Activated naive CD8-positive, alpha-beta T cell (primary cell): Measurements from ENCODE around the gene MEIOSIN.
A peak's percentile ranks its signal among the peaks of the same experiment; 100 is the strongest.
"Not testable (repeated sequence)": the region's sequence is repeated elsewhere in the genome, so short reads cannot be mapped to it uniquely, and the experiment has no call there.

ENCODE experiments used
- H3K27ac Mint-ChIP-seq: one replicate; pipeline ENCODE4 v1.8.0; 2021; ENCODE audit warnings: mixed read lengths
- H3K27me3 Mint-ChIP-seq: one replicate; pipeline ENCODE4 v1.8.0; 2021; ENCODE audit warnings: mixed read lengths
- H3K36me3 Mint-ChIP-seq: one replicate; pipeline ENCODE4 v1.8.0; 2021; ENCODE audit warnings: mixed read lengths
- H3K4me1 Mint-ChIP-seq: one replicate; pipeline ENCODE4 v1.8.0; 2021; ENCODE audit warnings: low read depth, mixed read lengths
- H3K4me3 Mint-ChIP-seq: one replicate; pipeline ENCODE4 v1.8.0; 2021; ENCODE audit warnings: mild to moderate bottlenecking, mixed read lengths
- H3K9me3 Mint-ChIP-seq: one replicate; pipeline ENCODE4 v1.8.0; 2021; ENCODE audit warnings: low read depth, mixed read lengths

Gene MEIOSIN

GRCh38 chr19:45713141-45713540, 20.1 kb upstream of the MEIOSIN start:
- H3K27ac Mint-ChIP-seq, result no peak overlapping the region
- no peaks in the 10 kb centered on the region for H3K36me3 Mint-ChIP-seq
- H3K4me3 Mint-ChIP-seq, result no peak overlapping the region
- H3K9me3 Mint-ChIP-seq, result no peaks in the 10 kb centered on the region
- peaks cover 44% of the 10 kb centered on the region for H3K4me1 Mint-ChIP-seq
- no peaks in the 10 kb centered on the region for H3K27me3 Mint-ChIP-seq

- Mint-ChIP-seq H3K36me3 (peaks cover 4% of the 10 kb centered on the region), H3K4me1 (peaks cover 49% of the 10 kb centered on the region), H3K27me3 (no peaks in the 10 kb centered on the region), H3K27ac (no peak overlapping the region), H3K4me3 (peak overlapping the region; percentile 20), H3K9me3 (no peaks in the 10 kb centered on the region)
These were observed 18.1 kb upstream of the MEIOSIN start for GRCh38 chr19:45715139-45715538.

GRCh38 chr19:45716359-45717130, 16.7 kb upstream of the MEIOSIN start:
- Mint-ChIP-seq H3K36me3 (peaks cover 4% of the 10 kb centered on the region), H3K27ac (peak overlapping the region; percentile 97), H3K27me3 (no peaks in the 10 kb centered on the region), H3K4me1 (peaks cover 42% of the 10 kb centered on the region), H3K9me3 (no peaks in the 10 kb centered on the region), H3K4me3 (peak overlapping the region; percentile 94)

- H3K27me3 Mint-ChIP-seq, result no peaks in the 10 kb centered on the region
- no peaks in the 10 kb centered on the region for H3K9me3 Mint-ChIP-seq
- H3K27ac Mint-ChIP-seq, result peak overlapping the region; percentile 97
- peaks cover 42% of the 10 kb centered on the region for H3K4me1 Mint-ChIP-seq
- peaks cover 4% of the 10 kb centered on the region for H3K36me3 Mint-ChIP-seq
- H3K4me3 Mint-ChIP-seq, result peak overlapping the region; percentile 94
These were observed 15.9 kb upstream of the MEIOSIN start for GRCh38 chr19:45717131-45717982.

GRCh38 chr19:45717983-45718650, 15.1 kb upstream of the MEIOSIN start:
- H3K4me1 Mint-ChIP-seq, result peaks cover 44% of the 10 kb centered on the region
- H3K27me3 Mint-ChIP-seq, result no peaks in the 10 kb centered on the region
- peak overlapping the region; percentile 94 for H3K4me3 Mint-ChIP-seq
- no peaks in the 10 kb centered on the region for H3K9me3 Mint-ChIP-seq
- H3K36me3 Mint-ChIP-seq, result peaks cover 4% of the 10 kb centered on the region
- peak overlapping the region; percentile 77 for H3K27ac Mint-ChIP-seq

GRCh38 chr19:45720065-45720464, 13.2 kb upstream of the MEIOSIN start:
- H3K4me3 Mint-ChIP-seq, H3K9me3 Mint-ChIP-seq, H3K36me3 Mint-ChIP-seq, H3K27ac Mint-ChIP-seq, H3K27me3 Mint-ChIP-seq: not testable (repeated sequence)
- H3K4me1 Mint-ChIP-seq, result peaks cover 41% of the 10 kb centered on the region

- not testable (repeated sequence) for H3K36me3 Mint-ChIP-seq, H3K27ac Mint-ChIP-seq, H3K27me3 Mint-ChIP-seq, H3K9me3 Mint-ChIP-seq
- peaks cover 40% of the 10 kb centered on the region for H3K4me1 Mint-ChIP-seq
- peak overlapping the region; percentile 53 for H3K4me3 Mint-ChIP-seq
These were observed 4.6 kb upstream of the MEIOSIN start for GRCh38 chr19:45728683-45729082.

GRCh38 chr19:45729800-45730290, 3.4 kb upstream of the MEIOSIN start:
- no peaks in the 10 kb centered on the region for H3K27me3 Mint-ChIP-seq
- peak overlapping the region; percentile 98 for H3K4me3 Mint-ChIP-seq
- peak overlapping the region; percentile 84 for H3K27ac Mint-ChIP-seq
- peaks cover 36% of the 10 kb centered on the region for H3K4me1 Mint-ChIP-seq
- no peaks in the 10 kb centered on the region for H3K36me3 Mint-ChIP-seq
- H3K9me3 Mint-ChIP-seq, result no peaks in the 10 kb centered on the region

GRCh38 chr19:45730368-45731288, 2.6 kb upstream of the MEIOSIN start, which contains the start of gene FBXO46:
Gene FBXO46, minus strand, starts transcription at chr19:45730896. Its CDS starts 17,401 bp downstream, at chr19:45713495.
- H3K27ac Mint-ChIP-seq, result peak within 1 kb of the TSS; percentile 88
- H3K4me1 Mint-ChIP-seq, result peaks cover 36% of the 10 kb centered on the region
- H3K27me3 Mint-ChIP-seq, result no peaks in the 10 kb centered on the region
- H3K36me3 Mint-ChIP-seq, result no peaks in the 10 kb centered on the region
- peak within 1 kb of the TSS; percentile 98 for H3K4me3 Mint-ChIP-seq
- H3K9me3 Mint-ChIP-seq, result no peaks in the 10 kb centered on the region

- H3K36me3 Mint-ChIP-seq, result no peaks in the 10 kb centered on the region
- H3K4me3 Mint-ChIP-seq, result no peak overlapping the region
- H3K27me3 Mint-ChIP-seq, result peaks cover 2% of the 10 kb centered on the region
- H3K9me3 Mint-ChIP-seq, result no peaks in the 10 kb centered on the region
- H3K4me1 Mint-ChIP-seq, result no peaks in the 10 kb centered on the region
- no peak overlapping the region for H3K27ac Mint-ChIP-seq
These were observed 6.5 kb downstream of the MEIOSIN start for GRCh38 chr19:45739498-45740439.

GRCh38 chr19:45742969-45743368, 9.7 kb downstream of the MEIOSIN start:
- no peak overlapping the region for H3K4me3 Mint-ChIP-seq
- no peaks in the 10 kb centered on the region for H3K9me3 Mint-ChIP-seq
- no peaks in the 10 kb centered on the region for H3K4me1 Mint-ChIP-seq
- H3K27ac Mint-ChIP-seq, result no peak overlapping the region
- H3K36me3 Mint-ChIP-seq, result no peaks in the 10 kb centered on the region
- peaks cover 3% of the 10 kb centered on the region for H3K27me3 Mint-ChIP-seq

GRCh38 chr19:45745606-45746005, 12.4 kb downstream of the MEIOSIN start:
- Mint-ChIP-seq H3K4me3 (no peak overlapping the region), H3K36me3 (no peaks in the 10 kb centered on the region), H3K4me1 (no peaks in the 10 kb centered on the region), H3K9me3 (no peaks in the 10 kb centered on the region), H3K27ac (no peak overlapping the region), H3K27me3 (peaks cover 1% of the 10 kb centered on the region)

GRCh38 chr19:45746866-45747265, 13.6 kb downstream of the MEIOSIN start:
- Mint-ChIP-seq H3K27me3 (peaks cover 1% of the 10 kb centered on the region), H3K4me1 (no peaks in the 10 kb centered on the region), H3K4me3 (no peak overlapping the region), H3K27ac (no peak overlapping the region), H3K36me3 (no peaks in the 10 kb centered on the region), H3K9me3 (no peaks in the 10 kb centered on the region)
